NCI-H1436 treated with DMSO at 0.1 percent for 48 hours (cell line): ENCODE measurements around the gene PHKG2.

Source experiments
- DNase-seq: peaks from one replicate; lab custom pipeline; 2025; lab: John Stamatoyannopoulos, UW

PHKG2 gene

DNA sequence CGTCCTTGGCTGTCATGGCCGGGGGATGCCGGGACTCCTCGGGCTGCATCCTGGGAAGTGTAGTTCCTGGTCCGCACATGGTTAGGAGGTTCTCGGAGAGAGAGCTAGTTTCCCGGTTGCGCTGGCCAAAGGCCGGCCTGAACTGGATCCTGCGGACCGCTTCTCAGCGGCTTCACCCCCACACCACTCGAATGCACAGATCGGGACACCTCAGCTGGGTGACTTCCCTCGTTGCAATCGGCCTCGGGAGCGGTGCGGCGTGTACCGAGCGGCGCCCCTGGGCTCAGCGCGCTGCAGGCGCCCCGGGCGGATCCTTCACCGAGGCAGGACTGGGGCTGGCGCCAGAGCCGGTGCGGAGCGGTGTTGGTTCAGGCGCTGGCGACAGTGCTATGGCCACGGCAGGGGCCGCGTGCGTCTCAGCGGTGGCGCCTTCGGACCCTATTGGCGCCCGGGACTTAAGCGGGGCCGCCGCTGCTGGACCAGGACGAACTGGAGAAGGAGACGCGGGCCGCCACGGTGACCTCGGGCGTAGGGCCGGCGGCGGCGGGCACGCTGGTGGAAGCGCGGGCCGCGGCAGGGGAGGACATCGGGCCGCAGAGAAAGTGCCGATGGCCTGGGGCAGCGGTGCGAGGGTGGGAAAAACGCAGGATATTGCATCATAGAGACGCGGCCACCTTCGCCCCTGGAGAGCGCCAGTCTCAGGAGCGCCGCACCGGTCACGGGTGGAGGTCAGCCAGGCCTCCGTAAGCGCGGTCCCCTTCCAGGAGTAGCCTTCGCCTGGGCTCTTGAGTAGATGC lies 27.4 kb downstream of the PHKG2 start:
- no peak for DNase-seq

DNA sequence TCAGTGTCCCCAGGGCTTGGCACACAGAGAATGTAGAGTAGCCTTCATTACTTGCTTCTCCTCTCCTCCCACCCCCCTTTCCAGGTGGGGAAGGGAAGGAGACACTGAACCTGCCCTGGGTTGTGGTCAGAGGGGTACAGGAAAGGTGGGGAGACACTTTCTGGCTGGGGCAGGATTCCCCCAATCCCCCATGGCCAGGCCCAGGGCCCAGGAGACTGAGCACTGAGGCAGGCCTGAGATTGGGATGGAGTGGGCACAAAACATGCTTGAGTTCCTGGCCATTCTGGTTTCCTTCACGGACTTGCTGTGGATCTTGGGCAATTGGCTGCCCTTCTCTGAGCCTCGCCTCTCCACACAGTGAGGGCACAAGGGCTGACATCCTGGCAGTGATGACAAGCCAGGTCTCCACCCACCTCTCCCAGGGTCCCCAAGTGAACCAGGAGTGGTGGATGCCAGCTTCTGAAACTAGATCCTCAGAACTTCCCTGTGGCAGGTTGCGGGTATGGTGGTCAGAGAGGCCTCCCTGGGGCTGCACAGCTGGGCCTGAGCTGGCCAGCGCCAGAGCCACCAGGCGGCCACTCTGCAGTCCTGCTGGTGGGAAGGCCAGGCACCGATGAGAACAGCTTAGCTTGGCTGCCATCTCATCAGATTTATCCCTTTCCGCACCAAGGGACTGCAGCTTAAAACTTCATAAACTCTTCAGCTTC lies 29.5 kb downstream of the PHKG2 start:
- no peak for DNase-seq

DNA sequence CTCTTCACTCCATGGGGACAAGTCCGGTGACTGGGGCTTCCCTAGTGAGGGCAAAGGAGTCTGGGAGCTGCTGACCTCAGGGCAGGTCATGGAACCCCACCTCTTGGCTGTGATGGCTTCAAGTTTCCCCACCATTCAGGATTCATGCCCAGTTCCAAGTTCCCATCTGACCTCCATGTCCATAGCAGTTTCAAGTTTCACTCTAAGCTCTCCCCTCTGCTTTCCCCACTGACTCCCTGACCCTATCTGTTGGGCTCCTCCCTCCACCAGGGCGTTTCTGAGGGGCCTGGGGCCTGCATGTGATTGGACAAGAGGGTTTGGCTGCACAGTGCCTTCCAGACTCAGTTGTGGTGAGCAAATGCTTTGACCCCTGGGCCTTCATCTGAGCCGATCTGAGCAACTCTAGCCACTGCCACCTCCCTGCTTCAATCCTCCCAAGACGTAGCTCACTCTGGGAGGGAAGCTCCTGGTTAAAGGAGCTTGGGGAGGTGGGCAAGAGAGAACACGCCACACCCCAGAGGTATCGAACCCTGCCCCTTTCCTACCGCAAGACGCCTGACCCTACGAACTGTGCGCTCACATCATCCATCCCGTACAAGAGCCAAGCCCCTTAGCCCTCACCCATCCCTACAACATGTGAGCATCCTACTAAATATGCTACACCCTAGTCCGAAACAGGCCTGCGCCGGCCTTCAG lies 30.5 kb downstream of the PHKG2 start:
- no peak for DNase-seq

DNA sequence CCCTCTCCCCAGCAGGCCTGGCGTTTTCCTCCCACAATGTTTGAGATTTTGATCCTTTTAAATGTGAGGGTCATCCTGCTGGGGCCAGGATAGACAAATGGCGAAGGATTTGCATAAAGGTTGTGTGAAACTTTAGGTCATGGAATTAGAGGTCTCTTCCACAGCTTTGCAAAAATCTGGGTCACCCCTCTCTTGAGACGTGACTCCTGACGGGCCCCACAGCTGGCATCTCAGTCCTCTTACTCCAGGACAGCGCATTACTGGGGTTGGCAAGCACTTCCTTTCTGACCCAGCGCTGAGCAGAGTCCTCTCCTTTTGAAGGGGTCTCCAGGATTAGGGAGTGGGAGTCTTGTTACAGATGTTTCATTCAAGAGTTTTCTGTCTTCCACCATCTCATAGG lies 31.4 kb downstream of the PHKG2 start:
- no peak for DNase-seq

DNA sequence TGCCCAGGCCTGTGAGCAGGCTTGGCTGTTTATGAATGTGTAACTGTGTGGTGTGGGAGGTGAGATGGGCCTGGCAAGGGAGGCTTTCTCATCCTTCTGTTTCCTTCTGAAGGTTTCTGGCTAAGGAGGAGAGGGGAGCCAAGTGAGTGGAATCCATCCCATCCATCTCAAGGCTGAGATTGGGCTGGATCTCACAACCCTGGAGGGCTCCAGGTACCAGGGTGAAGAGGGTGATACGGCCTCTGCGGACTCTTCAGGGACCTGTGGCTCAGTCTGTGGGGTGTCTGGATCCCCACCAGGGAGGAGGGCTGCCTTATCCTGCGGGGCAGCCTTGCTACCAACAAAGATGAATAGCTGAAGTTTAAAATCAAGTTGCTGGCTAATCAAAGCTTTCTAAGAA lies 31.8 kb downstream of the PHKG2 start:
- no peak for DNase-seq

DNA sequence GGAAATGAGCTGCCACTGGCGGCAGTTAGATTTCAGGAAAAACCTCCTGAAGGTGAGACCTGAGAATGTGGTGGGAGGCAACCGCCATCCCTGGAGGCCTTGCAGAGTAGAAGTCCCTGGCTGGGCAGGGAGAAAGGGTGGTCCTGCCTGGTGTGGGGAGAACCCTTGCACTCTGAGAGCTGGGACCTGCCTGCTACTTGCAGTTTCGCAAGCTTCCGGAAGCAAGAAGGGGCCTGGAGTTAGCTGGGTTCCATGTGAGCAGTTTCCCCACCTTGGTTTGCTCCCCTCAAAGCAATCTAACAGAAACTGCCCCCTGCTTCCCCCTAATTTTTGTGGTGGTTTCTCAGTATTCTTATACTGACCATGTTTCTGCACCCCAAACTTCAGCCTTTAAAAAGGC lies 32.3 kb downstream of the PHKG2 start:
- DNase-seq = no peak

DNA sequence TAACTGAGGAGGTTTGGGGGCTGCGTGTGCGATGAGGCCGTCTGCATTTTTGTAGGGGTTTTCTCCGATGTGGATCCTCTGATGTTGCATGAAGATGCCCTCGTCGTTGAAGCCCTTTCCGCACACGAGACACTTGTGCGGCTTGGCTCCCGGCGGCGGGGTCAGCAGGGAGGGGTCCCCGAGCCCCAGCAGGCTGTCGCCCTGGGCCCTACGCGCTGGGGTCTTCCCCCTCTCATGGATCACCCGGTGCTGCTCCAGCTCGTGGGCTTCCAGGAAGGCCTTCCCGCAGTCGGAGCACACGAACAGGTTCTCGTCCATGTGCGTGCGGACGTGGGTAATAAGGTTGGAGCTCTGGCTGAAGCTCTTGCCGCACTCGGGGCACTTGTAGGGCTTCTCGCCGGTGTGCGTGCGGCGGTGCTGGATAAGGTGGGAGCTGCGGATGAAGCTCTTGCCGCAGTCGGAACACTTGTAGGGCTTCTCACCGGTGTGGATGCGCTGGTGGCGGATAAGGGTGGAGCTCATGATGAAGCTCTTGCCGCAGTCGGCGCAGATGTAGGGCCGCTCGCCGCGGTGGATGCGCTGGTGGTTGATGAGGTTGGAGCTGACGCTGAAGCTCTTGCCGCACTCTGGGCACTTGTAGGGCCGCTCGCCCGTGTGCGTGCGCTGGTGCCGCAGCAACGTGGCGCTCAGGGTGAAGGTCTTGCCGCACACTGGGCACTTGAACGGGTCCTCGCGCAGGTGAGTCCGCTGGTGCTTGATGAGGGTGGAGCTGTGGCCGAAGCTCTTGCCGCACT lies 34.5 kb downstream of the PHKG2 start:
- DNase-seq = no peak

DNA sequence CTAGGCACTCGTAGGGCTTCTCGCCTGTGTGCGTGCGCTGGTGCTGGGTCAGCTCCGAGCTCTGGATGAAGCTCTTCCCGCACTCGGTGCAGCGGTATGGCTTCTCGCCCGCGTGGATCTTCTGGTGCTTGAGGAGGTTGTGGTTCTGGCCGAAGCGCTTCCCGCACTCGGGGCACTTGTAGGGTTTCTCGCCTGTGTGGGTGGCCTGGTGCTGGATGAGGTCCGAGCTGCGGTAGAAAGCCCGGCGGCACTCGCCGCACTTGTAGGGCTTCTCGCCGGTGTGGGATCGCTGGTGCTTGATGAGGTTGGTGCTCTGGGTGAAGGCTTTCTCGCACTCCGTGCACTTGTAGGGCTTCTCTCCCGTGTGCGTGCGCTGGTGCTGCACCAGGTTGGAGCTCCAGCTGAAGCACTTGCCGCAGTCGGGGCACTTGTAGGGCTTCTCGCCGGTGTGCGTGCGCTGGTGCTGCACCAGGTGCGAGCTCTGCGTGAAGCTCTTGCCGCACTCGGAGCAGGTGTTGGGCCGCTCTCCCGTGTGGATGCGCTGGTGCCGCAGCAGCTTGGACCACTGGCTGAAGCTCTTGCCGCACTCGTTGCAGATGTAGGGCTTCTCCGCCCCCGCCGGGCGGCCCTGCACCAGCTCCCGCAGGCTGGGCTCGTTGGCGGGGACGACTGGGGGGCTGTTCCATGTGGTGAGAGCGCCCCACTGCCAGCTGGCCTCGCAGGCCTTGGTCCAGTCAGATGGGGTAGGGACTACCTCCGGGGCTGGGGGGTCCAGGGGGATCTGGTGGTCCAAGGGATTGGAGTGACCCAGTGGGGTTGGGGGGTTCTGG lies 35.3 kb downstream of the PHKG2 start:
- DNase-seq = no peak

DNA sequence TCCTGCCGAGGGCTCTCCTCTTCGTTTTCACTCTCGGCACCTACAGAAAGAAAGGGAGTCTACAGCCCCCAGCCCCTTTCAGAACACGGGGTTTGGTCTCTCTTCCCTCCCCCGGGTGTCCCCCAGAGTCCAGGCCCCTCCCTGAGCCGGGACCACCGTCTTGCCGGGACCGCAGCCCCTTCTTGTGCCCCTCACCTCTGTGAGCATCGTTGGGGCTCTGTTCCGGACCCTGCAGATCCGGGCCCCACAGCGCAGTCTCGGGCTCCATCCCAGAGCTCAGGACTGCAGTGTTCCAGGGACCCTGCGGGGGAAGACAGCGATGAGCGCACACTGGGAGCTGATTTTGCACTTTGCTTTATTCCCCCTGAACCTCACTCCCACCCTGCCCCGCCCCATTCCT lies 36.0 kb downstream of the PHKG2 start:
- no peak for DNase-seq

DNA sequence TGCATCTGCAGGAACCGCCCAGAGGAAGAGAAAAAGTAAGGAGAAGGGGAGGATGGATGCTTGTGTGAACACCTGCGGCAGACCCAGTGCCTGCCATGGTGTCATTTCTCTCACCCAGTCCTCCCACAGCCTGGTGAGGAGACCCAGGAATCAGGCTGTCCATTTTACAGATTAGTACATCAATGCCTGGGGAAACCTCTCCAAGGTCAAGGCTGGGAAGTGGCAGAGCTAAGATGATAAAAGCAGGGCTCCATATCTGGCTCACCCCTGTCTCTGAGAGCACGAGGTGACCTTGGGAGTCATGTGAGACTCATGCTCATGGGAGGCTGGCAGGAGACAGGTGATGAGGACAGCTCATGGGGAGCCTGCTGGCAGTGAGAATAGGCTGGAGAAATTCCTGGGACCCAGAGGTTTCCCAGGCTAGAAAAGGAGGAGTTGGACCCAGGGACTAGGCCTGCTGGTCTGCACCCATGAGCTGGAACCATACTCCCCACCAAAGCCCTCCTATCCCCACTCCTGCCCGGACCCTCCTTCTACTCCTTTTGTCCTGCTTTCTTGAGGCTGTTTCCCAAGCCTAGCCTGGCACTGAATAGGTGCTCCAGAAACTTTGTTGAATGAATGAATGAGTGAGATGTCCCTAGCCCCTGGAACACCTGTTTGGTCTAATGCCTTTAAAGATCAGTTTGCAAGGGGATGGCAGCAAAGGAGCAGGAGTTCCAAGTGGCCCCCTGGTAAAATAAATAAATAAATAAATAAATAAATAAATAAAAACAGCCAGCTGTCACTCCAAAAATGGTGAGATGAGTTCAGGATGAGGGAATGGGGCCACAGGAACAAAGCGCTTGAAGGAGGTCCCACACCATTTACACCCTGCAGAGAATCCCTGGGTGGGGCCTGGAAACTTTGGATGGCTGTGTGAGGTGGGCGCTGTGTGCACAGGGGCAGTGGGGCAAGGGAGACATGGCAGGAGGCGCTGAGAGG lies 37.2 kb downstream of the PHKG2 start:
- DNase-seq = no peak

DNA sequence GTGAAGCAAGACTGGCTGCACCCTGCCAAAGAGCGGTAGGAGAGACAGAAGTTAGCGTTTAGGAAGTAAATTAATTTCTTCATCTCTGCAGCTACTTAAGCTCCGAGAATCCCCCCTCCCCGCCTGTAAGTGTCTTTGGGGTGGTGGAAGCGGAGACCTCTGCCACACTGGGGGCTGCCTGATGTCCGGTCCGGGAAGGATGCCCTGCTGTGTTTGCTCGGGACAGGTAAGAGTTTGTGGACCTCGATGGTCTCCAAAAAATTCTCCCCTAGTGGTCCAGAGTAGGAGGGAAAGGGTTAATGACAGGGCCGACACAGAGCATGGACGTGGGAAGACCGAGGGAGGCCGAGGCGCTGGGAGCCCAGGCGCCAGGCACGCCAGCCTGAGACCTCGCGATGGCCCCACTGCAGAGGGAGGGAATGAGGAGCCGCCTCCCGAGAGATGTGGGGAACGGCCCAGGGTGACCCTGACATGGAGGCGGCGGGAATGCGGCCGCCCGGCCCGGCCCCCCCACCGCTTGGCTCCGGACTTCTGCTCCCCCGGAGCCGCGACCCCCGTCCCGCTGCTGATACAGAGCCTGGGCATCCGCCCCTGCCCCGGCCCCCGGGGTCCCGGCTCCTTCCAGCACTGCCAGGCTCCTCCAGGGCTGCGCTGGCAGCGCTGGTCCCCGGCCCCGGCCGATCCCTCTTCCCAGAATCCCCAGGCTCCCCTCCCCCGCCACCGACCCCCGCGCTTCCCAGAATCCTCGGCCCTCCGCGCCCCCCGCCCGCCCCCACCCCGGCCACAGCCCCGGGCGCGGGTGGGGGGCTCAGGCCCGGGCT lies 38.1 kb downstream of the PHKG2 start:
- no peak for DNase-seq

DNA sequence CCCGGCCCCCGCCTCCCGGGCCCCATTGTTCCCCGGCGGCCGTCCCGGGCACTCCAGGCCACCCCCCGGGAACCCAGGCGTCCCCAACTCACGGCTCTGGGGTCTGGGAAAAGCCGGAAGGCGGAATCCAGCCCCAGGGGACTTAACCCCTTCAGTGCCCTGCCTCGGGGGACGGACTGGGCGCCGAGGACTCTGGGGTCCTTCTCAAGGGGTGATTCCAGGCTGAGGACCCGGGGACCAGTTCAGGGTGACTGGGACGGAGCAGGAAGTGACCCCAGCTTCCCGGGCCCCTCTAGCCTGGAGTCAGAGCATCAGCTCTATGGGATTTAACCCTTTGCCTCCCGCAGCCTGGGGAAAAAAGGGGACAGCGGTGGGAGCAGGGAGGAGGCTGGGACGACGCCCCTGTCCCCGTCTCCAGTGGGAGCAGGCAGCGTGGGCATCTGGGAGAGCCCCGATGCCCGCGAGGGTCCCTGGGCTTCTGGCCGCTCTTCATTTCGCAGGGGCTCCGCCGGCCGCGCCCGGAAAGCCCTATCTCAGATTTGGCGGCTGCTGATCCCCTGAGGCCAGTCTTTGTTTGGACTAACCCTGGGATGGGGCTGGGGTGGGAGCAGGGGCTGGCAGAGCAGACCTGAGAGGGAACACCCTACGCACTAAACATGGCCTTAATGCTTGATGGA lies 38.8 kb downstream of the PHKG2 start, which contains the start of gene ZNF629:
Gene ZNF629 (minus strand): TSS at position 270 of the 677 bp plus-strand sequence. CDS start 2,723 bp downstream, outside the sequence.
- no peak for DNase-seq

DNA sequence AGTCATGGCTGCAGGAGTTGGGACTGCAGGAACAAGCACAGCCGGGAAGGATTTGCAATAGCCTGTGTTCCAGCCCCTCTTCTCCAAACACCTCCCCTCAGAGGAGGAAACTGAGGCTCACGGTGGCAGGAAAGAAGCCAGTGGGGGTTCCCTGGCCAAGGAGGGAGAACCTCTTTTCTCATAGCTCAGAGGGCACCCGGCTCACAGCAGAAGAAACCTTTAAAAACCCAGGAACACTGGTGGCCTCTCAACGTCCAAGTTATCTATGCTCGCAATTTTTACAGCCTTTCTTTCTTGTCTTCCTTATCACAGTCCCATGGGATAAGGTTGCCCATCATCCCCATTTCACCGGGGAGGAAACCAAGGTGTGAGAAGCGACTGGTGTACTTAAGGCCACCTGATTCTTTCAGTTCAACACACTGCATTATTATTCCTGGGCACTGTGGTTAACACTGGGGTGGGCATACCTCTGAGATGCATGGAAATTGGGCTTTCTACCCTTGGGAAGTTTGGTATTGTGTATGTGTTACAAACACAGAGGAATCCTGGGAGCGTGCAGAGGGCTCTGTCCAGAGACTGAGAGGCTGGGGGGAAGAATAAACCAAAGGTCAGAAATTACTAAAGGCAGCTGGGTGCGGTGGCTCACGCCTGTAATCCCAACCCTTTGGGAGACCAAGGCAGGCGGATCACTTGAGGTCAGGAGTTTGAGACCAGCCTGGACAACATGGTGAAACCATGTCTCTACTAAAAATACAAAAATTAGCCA lies 39.6 kb downstream of the PHKG2 start:
- DNase-seq = no peak

DNA sequence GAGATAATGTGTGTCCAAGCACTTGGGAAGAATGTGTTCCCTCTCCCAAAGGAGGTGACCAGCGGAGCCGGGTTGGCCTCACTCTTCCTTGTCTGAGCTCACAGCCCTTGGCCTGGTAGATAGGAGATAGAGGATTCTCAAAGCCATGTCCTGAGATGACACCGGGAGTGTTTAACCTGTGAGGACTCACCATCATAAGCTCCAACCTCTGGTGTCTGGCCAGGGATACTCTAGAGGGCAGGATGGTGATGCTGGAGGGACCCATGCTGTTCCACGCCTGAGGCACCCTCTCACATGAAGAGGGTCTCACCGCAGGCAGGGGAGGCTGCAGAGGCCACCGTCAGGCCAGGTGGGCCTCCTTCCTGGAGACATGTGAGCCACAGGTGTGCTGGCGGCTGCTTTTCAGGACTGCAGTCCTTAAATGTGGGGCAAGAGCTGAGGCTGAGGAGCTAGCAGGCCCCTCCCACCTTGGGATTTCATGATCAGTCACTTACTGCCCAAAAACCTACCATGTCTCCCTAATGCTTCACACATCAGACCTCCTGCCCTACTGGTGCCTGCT lies 45.4 kb downstream of the PHKG2 start:
- no peak for DNase-seq

DNA sequence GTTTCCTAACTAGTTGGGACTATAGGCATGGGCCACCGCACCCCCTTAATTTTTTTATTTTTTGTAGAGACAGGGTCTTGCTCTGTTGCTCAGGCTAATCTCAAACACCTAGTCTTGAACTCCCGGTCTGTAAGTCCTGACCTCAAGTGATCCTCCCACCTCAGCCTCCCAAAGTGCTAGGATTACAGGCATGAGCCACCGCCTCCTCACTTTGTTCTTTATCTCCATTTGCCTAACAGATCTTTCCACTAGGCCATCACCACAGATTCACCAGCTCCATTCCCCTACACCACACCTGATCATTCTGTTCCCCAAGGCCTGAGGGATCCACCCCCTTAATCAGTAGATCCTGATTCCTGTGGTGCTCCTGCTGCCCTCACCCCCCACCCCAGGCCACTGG lies 46.4 kb downstream of the PHKG2 start:
- no peak for DNase-seq

DNA sequence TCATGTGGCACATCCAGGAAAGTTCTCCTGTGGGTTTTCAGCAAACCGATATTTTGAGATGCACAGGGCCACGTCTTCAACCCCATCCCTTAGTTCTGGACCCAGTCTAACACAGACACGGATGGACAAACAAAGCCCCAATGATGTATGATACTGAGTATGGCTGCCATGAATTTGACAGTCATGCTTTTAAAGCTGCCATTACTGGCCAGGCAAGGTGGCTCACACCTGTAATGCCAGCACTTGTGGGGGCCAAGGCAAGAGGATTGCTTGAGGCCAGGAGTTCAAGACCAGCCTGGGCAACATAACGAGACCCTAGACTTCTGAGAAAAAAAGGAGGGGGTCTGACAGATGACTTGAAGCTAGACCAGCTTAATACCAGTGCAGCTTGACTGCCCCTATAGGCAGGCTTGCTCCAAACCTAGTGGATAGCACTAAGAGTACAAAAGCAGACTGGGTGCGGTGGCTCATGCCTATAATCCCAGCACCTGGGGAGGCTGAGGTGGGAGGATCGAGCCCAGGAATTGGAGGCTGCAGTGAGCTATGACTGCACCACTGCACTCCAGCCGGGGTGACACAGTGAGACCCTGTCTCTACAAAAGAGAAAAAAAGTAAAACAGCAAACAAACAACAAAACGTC lies 49.6 kb downstream of the PHKG2 start:
- DNase-seq = no peak
